T-helper 9 cell (primary cell): ENCODE measurements around the gene EHD1.

ENCODE experiments used
- DNase-seq: peaks from one replicate; pipeline ENCODE4 v3.0.0-alpha.2; 2020

Gene EHD1

DNA sequence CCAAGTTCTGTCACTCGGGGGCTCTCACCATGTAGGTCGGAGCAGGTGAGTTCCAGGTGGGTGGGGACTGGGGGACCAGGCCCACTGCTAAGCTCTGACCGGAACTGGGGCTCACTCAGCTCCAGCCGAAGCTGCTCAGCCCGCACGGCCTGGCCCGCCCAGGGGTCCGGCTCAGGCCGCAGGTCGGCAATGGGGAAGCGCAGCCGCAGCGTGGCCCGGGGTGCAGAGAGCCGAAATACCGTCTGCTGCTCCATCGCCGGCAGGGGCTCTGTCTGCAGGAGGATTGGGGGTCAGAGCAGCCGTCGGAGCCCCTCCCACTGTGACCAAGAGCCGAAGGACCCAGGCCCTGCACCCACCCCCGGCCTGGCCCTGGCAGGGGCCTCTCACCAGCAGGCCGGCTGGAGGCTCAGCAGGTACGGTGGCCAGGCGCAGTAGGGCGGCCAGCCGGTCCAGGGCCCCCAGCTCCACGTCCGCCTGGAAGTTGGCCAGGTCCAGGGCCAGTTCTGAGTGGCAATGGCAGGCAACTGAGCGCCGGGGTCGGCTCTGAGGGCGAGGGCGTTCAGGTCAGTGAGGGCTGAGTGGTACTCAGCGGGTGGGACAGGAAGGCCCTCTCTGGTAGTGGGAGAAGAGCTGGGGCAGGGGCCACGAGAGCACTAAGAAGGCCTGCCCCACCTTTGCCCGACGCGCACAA is 31.4 kb upstream of the EHD1 start:
- no peak for DNase-seq

DNA sequence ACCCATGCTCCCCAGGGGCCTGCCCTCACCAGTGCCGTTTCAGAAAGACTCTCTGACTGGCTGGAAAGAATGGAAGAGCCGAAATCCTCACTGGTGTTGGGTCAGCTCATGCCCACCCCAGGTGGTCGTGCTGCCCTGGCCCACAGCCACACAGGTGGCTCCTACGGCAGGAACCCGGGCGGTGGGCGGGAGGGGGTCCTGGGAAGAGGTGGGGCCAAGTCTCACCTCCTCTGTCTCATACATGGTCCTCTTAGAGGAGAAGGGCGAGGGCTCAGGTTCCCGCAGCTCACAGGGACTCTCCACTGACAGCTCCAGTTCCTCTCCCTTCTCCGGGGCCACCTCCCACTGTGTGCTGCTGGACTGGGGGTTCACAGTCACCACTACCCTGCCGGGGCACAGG is 30.3 kb upstream of the EHD1 start:
- DNase-seq = no peak

DNA sequence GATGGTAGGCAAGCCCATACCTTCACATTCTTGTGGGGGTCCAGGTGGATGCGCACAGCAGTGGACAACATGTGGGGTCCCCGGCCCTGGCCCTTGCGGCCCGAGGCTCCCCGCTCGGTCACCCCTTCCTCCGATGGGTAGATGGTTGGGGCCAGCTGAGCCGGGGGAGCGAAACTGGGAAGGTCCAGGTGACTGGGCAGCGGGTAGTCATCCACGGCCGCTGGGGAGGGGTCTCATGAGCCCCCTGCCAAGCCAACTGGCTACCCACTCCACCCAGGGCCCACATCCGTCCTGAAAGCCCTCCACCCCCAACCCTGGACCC is 27.9 kb upstream of the EHD1 start:
- no peak for DNase-seq

DNA sequence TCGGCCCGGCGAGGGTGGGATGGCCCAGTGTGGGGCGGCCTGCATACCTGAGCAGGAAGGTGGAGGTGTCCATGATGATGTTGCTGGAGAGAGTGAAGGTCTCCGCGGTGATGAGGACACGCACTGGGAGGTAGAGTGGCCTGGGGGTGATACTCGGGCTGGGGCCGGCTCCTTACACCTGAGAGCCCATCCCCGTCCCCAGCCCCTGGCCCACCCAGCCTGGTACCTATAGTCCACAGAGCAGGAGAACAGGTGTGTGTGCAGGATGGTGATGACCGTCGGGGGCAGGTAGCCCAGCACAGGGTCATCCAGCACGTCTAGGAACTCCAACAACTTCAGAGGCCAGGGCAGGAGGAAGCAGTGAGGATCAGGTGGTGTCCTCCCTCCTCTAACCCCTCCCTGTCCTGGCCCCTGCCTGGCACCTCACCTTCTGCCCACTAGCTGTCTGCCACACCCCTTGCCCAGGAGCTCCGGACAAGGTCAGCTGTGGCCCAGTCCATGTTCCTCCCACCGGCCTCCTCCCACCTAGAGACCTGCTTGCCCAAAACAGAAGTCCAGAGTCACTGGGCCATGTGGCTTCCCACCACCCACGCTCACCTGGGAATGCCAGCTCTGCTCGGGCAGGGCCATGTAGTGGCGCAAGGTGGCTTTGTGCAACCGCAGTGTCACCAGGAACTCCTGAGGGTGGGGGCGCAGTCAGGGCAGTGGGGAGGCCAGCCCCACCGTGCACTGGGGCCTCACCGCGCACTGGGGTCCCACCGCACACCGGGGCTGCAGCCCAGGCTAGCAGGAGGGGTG is 27.3 kb upstream of the EHD1 start:
- no peak for DNase-seq

DNA sequence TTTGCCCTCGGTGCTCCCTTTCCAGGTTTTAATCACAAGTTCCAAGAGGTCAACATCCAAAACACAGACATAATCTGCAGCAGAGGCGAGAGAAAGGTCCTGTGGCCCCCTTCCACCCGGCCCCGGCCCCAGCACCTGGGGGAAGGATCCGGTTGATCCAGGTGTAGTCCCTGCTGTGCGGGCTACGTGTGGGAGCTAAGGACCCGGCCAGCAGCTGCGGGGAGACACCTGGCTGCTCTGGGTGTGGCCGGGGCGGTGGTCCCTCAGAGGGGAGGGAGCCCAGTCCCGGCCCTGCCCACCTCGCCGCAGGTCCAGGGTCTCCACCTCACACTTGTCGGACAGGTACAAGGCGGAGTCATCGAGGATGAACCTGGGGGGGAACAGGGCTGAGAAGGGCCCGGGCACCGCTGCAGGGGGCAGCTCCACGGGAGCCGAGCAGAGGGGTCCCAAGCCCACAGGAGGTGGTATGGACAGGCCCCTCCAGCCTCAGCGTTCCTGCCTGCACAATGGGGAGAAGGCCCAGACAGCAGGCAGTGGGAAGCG is 24.9 kb upstream of the EHD1 start:
- no peak for DNase-seq

DNA sequence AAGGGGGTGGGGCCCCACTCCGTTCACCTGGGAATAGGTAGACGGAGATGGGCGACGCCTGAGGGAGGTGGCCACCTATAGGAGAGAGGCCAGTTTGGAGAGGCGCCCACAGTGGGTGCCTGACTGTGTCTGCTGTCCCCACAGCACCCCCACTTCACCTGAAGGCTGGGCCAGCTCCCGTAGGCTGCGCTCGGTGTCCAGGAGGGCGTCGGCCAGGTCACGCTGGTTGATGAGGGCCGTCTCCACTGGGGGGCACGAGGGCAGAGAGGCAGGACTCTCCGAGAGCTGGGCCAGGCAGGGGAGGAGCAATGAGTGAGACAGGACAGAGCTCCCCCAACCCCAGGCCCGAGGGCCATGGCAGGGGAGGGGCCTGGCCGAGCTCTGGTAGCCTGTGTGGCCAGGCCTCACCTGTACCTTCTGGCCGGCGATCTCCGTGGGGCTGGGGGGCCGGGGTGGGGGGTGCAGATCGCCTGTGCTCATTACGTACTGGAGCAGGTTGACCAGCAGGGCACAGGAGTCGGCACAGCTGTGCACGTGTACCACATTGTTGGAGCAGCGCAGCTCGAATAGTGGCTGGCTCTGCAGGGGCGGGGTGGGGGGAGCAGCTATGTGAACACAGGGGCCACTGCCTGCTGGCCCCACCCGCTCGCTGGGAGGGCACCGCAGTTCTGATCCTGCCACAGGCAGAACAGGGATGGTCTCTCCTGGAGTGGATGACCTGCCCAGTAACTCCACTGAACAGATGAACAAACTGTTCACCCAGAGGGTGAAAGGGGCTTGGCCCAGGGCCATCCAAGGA is 23.9 kb upstream of the EHD1 start:
- DNase-seq = no peak

DNA sequence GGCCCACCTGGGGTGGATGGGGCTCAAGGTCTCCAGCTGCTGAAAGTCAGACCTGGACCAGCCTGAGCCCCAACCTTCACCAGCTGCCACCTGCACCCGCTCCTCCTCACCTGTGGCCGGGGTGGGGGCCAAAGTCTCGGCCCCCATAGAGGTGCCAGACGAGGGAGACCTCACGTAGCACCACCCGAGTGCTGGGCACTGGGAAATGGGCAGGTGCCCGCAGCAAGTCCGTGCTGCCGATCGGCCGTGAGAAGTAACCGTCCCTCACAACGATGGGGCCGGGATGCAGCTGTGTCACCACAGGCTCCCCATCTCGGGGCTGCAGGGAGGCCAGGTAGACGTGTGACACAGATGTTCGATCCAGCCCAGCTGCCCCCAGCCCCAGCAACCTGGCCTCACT is 22.4 kb upstream of the EHD1 start:
- no peak for DNase-seq

DNA sequence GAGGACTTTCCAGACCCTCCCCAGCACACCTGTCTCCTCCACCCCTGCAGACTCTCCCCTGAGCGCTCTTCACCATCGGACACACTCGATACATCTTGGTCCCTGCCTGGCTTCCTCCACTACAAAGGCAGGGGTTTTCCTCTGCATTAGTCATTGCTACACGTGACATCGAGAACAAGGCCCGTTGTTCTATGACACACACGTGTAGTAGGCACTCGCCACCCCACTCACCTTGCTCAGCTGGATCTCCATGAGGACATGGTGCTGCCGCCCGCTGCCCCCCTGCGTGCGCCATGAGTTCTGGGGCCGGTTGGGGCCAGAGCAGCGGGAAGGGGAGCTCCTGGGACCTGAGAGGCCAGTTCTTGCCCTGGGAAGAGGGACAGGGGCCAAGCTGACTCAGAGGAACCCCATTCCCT is 21.9 kb upstream of the EHD1 start:
- DNase-seq = peak; percentile 63

DNA sequence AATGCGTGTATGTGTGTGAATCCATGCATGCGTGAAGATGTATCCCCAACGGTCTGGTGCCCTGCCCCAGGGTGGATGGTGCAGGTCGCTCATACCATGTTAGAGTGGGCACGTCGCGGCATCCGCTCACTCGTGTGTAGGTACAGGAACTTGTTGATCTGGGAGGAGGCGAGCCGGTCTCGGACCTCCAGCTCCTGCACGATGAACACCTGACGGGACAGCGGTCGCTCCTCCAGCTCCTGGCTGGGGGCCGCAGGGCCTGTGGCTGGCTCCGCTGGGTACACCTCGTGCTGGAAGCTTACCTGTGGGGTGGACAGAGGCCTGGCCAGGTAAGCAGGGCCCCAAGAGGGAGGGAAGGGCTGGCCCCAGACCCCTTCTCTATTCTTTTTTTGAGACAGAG is 20.1 kb upstream of the EHD1 start:
- no peak for DNase-seq

DNA sequence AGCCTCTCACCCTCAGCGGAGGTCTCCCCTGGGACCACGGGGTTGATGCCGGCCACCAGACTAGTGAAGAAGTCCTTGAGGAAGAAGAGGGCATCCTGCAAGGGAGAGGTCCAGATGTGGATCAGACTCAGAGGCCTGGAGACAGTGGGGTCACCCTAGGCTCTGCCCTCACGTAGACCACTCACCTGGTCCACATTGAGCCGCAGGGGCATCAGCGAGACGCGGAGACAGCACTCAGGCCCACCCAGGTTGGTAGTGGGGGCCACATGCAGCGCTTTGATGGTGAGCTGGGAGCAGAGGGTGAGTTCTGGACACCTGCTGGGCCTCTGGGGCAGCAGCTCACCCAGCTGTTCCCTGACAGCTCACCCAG is 19.6 kb upstream of the EHD1 start:
- DNase-seq = no peak

DNA sequence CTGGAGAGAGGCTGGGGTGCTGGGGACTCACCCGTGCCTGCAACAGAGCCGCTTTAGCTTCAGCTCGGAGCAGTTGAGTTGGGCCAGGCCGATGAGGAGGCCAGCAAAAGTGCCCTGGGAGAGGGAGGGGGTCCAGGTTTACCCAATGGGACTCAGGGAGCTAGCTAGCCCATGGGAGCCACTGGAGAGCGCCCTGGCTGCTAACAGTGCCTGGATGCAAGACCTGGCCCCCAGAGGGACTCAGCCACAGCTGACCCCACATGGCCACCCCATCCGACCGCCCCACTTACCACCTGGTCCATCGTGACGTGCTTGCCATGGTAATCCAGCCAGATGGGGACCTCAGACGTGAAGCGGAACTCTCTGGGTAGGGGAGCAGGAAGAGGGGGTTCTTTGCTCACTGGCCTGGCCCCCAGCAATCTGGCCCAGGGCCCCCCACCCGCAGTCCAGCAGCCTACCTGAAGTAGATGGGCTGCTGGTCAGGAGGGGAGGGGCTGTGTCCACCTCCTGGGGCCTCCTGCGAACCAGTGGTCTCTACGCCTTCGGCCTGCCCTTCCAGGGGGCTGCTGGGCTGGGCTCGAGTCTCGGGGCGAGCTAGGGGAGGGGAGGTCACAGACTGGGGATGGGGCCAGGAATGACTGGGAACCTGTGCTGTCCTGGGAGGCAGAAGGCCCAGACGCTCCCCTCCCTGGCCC is 19.1 kb upstream of the EHD1 start:
- DNase-seq = no peak

DNA sequence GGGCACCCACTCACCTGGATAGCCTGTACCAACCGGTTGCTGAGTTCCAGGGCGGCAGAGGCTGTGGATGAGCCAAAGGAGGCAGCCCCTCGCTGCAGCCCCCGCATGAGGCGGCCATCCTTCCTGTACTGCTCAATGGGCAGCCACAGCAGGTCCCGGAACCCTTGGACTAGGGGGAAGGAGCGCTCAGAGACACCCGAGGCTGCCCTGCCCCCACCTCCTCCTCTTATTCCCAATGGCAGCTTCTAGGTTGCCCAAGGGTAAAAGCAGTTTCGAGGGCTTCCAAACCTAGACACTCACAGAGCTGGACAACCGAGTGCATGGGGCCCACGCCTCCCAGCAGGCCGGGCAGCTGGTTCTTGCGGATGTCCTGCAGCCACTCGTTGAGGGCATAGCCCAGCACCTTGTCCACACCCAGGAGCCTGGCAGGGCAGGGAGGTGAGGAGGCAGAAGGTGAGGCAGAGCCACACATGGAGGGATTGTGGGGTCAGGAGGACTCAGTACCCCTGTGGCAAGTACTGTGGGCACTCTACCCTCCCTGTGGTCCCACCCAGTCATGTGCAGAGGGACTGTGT is 18.1 kb upstream of the EHD1 start:
- DNase-seq = no peak

DNA sequence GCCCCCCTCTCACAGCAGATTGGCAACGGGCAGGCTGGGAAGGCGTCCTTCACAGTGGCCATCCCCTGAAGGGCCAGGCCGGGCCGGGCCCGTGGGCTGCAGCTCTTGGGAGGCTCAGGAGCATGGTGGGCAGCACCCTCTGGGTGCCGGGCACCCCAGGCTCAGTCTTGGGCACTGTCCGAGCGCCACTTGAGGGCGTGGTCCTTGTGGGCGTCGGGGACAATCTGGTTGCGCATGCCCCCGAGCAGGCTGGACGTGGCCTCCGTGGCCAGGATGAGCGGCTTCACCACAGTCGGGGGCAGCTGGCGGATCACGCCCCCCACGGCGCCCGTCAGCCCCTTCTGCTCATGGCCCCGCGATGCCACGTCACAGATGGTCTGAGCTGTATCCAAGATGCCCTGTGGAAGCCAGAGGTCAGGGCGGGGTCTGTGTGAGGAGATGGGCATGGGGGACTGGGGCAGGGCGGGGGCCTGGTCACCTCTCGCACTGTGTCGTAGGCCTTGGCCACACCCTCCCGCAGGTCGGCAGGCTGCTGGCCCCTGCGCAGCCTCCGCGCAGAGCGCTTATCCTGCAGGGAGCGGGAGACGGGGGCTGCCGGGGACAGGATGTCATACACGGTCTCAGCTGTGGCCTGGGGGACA is 16.5 kb upstream of the EHD1 start:
- no peak for DNase-seq

DNA sequence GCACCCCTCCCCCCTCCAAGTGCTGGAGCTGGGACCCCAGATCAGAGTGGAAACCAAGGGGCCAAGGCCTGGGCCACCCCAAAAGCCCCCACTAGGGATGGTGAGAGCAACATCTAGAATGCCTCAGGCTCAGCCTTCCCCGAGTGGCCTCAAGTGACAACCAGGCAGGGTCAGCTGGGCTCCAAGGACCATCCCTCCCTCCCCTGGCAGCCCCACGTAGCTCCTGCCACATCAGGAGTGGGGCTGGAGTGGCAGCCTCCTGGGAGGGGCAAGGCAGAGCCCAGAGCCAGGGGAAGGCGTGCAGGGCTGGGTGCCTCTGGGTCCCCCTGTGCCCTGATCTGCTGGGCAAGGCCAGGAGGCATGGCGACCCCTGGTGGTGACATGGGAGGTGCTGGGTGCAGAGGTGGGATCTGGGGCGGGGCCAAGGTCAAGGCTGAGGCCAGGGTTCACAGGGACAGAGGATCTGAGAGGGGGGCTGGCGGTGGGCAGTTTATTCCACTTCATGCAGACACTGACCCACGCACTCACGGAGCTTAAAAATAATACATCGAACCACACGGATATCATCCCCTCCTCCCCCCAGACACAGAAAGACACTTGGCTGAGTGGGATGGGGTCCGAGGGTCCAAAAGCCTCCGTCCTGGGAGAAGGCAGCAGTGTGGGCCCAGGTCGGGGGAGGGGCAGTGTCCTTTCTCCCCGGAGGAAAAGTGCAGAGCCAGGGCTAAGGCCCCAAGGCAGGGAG is 15.8 kb upstream of the EHD1 start:
- peak; percentile 93 for DNase-seq

DNA sequence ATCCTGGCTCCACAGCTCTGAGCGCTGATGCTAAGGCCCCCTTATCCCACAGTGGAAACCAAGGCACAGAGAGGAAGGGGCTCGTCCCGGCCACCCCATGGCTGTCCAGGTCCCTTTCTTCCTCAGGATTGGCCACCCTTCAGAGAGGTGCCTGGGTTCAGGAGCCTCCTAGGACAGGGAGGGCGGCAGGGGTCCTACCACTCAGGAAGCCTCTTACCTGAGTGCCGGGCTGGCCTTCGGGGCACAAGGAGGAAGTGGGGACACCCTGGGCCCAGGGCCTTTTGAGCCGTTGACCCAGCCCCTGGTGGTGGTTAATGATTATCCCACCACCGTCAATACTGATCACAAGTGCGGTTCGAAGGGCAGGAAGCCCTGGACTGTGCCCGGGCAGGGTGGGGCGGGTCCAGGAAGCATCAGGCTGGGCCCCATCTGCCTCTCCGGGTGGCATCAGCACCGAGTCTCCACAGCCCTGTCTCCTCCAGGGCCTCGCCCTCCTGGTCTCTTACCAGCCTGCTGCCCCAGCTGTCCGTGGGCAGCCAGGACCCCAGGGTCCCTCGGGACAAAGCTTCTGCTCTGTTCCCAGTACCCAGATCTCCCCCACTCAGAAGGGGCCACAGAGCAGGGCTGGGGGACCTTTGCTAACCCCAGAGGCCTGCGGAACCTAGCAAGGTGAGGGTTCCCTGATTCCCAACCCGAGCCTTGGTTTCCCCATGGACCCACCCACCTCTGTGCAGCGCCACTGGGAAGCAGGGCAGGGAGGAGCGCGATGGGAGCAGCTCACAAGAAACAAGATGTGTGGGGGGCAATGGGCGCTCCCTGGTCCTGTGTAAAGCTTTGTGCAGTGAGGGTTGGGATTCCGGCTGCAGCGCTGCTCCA is 15.0 kb upstream of the EHD1 start:
- no peak for DNase-seq

DNA sequence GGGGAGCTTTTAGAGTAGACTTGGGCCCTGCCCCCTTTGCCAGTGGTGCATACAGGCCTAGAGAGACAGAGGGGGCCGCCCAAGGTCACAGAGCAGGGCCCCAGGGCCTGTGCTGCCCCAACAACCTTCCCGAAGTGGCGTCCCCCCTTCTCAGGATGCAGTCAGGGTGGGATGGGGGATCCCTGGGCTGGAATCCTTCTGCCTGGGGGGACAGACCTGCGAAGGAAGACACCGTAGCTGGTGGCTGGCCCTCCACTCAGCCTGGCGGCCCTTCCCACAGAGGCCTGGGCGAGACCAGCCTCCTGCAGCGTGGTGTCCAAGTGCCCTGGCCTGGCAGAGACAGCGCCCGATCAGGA is 14.4 kb upstream of the EHD1 start:
- DNase-seq = no peak

DNA sequence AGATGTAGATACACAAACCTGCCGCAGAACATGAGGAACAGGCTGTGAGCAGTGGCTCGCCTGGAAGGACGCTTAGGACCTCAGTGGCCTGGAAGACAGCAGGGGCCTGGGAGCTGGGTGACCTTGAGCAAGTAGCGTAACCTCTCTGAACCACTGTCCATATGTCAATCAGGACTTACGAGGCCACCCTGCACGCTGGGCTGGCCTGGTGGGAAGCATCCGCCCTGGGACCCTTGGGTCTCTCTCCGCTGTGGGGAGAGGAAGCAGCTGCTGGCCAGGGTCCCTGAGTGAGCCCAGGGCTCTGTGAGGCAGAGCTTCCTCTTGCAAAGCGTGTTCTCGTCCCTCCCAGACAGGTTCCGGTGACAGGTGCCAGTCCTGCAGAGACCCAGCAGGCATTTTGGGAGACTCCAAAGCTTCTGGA is 14.0 kb upstream of the EHD1 start:
- DNase-seq = no peak

DNA sequence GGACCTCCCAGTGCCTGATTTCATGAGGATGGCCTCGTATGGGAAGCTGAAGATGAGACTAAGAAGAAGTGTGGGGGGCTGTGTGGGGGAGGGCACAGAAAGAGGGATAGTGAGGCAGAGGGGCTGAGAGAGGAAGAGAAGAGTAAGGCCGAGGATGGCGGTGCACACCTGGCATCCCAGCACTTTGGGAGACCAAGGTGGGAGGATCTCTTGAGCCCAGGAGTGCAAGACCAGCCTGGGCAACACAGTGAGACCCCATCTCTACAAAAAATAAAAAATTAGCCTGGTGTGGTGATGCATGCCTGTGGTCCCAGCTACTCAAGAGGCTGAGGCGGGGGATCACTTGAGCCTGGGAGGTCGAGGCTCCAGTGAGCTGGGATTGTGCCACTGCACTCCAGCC is 13.5 kb upstream of the EHD1 start:
- DNase-seq = no peak

DNA sequence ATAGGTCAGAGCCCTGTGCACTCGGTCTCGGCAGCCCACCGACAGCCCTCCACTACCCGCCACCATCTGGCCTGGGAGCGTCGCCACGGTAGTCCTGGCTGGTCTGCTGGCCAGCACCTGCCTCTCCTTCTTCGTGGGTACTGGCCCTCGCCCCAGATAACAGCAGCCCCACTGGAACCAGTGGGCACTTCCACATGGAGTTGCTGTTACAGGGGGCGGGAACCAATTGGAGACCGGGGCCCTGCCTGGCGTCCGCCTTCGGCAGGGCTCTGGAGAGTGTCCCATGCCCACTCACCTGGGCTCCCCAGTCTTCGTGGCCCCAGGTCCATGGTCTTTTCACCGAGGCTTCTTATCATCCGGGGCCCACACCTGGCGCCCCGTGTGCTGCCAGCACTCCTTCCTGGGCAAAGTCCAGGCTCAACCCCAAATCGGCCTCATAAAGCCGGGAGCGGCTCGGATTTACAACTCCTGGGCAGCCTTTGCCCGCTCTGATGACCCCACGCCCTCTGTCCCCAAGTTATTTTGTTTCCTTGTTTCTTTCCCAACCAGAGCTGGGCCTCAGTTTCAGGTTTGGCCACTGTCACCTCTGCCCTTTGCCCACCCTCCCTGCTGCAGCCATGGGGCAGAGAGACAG is 12.9 kb upstream of the EHD1 start:
- no peak for DNase-seq

DNA sequence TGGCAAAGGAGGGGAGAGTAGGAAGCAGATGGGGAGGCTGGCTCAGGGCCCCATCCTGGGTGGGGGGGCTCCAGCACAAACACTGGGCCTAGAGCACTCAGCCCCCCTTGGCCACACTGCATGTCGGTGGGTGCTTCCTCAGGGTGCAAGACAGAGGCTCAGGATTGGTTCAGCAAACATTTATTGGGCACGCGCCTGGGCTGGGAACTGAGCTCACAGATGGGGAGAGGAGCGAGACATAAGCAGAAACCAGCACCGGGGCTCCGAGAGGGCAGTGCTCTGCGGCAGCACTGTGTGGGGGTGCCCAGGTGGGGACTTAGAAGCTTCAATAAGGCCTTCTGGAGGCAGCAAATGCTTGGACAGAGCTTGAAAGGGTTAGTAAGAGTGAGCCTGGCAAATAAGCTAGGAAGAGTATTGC is 12.1 kb upstream of the EHD1 start:
- DNase-seq = no peak
